Measurements from ENCODE around the gene STK32A.

STK32A gene

DNA sequence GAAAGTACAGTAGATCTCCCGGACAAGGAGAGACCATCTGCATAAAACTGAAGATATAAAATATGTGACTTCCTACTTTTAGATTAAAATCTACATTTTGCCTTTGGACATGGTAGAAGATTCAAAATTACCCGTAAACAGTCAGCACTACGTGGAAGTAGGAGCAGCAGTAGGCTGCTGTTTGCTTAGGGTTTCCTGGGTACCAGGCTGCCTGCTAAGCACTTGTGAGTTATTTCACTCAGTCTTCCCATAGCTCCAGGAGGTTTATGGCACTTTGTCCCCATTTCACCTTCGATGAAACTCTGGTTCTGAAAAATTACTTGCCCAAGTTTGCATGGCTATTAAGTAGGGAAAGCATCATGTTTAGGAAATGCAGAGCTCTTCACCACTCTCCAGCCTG lies 92.6 kb downstream of the STK32A start:
- H3K4me3 ChIP-seq (replicated peaks; ENCODE audit: insufficient read depth, low read length) = no peak overlapping the region
- no peak overlapping the region for H3K27ac ChIP-seq (replicated peaks)
- no peaks in the 10 kb centered on the region for H3K27me3 ChIP-seq (ENCODE audit: insufficient read depth, poor library complexity, severe bottlenecking)
- DNase-seq (ENCODE audit: low read depth in 1 of 2, low spot score in 1 of 2) = no peak
- TF ChIP-seq GABPA (IDR thresholded peaks at IDR 0.05; ENCODE audit: low read depth) (no peak), POLR2AphosphoS5 (IDR thresholded peaks at IDR 0.05; ENCODE audit: low read depth) (no peak), SPI1 (IDR thresholded peaks at IDR 0.05; ENCODE audit: borderline replicate concordance, low read depth) (no peak)
- TF ChIP-seq, protein P1, sequence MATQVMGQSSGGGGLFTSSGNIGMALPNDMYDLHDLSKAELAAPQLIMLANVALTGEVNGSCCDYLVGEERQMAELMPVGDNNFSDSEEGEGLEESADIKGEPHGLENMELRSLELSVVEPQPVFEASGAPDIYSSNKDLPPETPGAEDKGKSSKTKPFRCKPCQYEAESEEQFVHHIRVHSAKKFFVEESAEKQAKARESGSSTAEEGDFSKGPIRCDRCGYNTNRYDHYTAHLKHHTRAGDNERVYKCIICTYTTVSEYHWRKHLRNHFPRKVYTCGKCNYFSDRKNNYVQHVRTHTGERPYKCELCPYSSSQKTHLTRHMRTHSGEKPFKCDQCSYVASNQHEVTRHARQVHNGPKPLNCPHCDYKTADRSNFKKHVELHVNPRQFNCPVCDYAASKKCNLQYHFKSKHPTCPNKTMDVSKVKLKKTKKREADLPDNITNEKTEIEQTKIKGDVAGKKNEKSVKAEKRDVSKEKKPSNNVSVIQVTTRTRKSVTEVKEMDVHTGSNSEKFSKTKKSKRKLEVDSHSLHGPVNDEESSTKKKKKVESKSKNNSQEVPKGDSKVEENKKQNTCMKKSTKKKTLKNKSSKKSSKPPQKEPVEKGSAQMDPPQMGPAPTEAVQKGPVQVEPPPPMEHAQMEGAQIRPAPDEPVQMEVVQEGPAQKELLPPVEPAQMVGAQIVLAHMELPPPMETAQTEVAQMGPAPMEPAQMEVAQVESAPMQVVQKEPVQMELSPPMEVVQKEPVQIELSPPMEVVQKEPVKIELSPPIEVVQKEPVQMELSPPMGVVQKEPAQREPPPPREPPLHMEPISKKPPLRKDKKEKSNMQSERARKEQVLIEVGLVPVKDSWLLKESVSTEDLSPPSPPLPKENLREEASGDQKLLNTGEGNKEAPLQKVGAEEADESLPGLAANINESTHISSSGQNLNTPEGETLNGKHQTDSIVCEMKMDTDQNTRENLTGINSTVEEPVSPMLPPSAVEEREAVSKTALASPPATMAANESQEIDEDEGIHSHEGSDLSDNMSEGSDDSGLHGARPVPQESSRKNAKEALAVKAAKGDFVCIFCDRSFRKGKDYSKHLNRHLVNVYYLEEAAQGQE (IDR thresholded peaks at IDR 0.05; ENCODE audit: insufficient replicate concordance, low read depth) = no peak
- TF ChIP-seq, protein P2, sequence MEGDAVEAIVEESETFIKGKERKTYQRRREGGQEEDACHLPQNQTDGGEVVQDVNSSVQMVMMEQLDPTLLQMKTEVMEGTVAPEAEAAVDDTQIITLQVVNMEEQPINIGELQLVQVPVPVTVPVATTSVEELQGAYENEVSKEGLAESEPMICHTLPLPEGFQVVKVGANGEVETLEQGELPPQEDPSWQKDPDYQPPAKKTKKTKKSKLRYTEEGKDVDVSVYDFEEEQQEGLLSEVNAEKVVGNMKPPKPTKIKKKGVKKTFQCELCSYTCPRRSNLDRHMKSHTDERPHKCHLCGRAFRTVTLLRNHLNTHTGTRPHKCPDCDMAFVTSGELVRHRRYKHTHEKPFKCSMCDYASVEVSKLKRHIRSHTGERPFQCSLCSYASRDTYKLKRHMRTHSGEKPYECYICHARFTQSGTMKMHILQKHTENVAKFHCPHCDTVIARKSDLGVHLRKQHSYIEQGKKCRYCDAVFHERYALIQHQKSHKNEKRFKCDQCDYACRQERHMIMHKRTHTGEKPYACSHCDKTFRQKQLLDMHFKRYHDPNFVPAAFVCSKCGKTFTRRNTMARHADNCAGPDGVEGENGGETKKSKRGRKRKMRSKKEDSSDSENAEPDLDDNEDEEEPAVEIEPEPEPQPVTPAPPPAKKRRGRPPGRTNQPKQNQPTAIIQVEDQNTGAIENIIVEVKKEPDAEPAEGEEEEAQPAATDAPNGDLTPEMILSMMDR (IDR thresholded peaks at IDR 0.05; ENCODE audit: insufficient read depth, low read length) = no peak

DNA sequence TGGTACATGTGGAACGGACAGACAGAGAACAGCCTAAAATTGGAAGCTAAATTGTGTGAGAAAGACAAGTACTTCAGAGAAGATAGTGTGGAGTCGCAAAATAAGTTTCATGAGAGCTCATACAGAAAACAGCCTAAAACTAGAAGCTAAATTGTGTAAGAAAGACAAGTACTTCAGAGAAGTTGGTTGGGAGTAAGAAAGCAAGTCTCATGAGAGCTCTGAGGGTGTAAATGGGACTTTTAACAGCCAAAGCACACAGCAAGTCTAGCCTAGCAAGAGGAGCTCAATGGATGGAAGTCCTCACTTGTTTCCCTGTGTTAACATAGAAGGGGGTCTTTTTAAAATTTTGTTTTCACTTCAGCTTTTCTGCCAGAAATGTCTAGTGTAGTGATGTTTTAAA lies 93.1 kb downstream of the STK32A start:
- DNase-seq (ENCODE audit: low read depth in 1 of 2, low spot score in 1 of 2) = no peak
- Histone ChIP-seq H3K4me3 (replicated peaks; ENCODE audit: insufficient read depth, low read length) (no peak overlapping the region), H3K27me3 (ENCODE audit: insufficient read depth, poor library complexity, severe bottlenecking) (no peaks in the 10 kb centered on the region), H3K27ac (replicated peaks) (no peak overlapping the region)
- TF ChIP-seq SPI1 (IDR thresholded peaks at IDR 0.05; ENCODE audit: borderline replicate concordance, low read depth) = no peak
- TF ChIP-seq, protein P1 (IDR thresholded peaks at IDR 0.05; ENCODE audit: insufficient replicate concordance, low read depth) = no peak
- TF ChIP-seq, protein P2 (IDR thresholded peaks at IDR 0.05; ENCODE audit: insufficient read depth, low read length) = no peak
- no peak for TF ChIP-seq POLR2AphosphoS5 (IDR thresholded peaks at IDR 0.05; ENCODE audit: low read depth)
- TF ChIP-seq GABPA (IDR thresholded peaks at IDR 0.05; ENCODE audit: low read depth) = no peak

DNA sequence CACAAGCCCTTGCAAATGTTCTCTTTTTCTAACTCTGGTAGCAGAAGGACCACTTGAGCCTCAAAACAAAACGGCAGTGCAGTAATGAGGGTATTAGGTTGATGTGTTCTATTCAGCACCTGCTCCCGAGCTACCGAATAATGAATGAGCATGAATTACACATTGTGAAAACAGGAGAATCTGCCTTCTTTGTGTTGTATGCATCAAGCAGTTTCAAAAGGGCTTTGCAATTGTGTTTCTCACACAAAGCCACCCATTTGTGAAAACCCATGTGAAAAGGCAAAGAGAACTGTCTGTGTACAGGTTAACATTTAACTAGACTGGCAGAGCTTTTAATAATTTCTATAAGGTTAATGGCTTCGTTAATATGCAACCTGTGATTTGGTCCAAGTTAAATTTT lies 97.8 kb downstream of the STK32A start:
- Histone ChIP-seq H3K27ac (replicated peaks) (no peak overlapping the region), H3K27me3 (ENCODE audit: insufficient read depth, poor library complexity, severe bottlenecking) (no peaks in the 10 kb centered on the region), H3K4me3 (replicated peaks; ENCODE audit: insufficient read depth, low read length) (no peak overlapping the region)
- DNase-seq (ENCODE audit: low read depth in 1 of 2, low spot score in 1 of 2) = no peak
- TF ChIP-seq, protein P2 (IDR thresholded peaks at IDR 0.05; ENCODE audit: insufficient read depth, low read length) = no peak
- TF ChIP-seq POLR2AphosphoS5 (IDR thresholded peaks at IDR 0.05; ENCODE audit: low read depth) (no peak), GABPA (IDR thresholded peaks at IDR 0.05; ENCODE audit: low read depth) (no peak), SPI1 (IDR thresholded peaks at IDR 0.05; ENCODE audit: borderline replicate concordance, low read depth) (no peak)
- TF ChIP-seq, protein P1 (IDR thresholded peaks at IDR 0.05; ENCODE audit: insufficient replicate concordance, low read depth) = no peak
